Myocyte (in vitro differentiated cells): Measurements from ENCODE around the gene FARSB. TPM values are rescaled to one million over a fixed set of nuclear protein-coding genes. Genes with fewer than 3 reads are reported as not detected.

Experiments
- DNase-seq: peaks from one replicate; pipeline ENCODE4 v3.0.0-alpha.2; 2012; ENCODE audit warnings: low read depth
- total RNA-seq: library from RNA; depleted of rRNA; stranded (reverse); fragments of >200 nt; gene quantifications from 2 replicates; pipeline ENCODE4 v1.2.3, GENCODE V29; 2014

FARSB gene
- total RNA-seq, 1 donor from 2014 or later: 32.8 TPM

DNA sequence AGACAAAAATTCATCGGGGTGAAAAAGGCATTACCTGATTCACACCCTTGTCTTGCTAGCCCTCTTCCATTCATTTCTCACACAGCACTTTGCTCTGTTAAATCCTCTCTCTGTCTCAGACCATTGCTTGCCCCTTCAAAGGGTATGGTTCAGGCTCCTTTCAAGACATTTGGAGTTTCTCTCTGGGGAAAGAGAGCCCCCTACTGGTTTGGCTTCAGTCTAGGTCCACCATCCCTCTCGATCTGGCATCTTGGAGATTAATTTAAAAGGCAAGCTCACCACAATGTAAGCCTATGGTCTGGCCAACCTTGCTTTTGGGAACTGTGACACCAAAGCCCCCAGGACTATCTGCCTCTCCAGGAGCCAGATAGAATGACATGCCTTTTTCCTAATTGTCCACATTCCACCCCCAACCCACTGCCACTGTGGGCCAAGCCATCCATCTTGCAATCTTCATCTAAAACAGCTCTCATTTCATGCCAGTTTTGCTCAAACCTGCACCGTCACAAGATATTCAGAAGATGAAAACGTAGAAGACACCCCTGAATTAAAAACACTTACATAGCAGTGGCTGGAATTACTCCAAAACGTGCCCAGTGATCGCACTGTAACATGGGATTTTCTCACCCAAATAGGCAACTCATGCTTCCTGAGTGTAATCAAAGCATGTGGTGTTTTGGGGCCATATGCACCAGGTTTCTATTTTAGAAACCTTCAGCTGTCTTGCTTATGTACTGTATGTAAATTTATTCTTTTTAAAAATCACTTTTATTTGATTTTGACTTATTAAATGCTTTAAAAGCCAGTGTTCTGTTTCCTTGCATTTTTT, 93.9 kb downstream of the FARSB start:
- peak; percentile 78 for DNase-seq

DNA sequence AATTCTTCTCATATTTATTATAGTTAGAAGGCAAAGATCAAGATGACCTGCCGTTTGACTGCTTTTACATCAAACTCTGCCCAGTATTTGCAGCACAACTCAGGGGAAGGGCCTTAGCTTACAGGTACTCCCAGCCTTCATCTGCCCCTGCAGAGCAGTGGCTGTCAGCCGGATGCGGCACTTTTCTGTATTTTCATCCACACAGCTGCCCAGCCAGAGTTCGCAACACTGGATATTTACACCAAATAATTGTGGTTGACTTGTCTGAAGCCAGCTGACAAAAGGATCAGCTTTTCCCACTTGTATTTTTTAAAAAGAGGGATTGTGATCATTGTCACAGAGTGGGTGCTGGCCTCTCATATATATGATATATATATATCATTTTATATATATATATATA, 94.7 kb downstream of the FARSB start:
- DNase-seq: no peak

DNA sequence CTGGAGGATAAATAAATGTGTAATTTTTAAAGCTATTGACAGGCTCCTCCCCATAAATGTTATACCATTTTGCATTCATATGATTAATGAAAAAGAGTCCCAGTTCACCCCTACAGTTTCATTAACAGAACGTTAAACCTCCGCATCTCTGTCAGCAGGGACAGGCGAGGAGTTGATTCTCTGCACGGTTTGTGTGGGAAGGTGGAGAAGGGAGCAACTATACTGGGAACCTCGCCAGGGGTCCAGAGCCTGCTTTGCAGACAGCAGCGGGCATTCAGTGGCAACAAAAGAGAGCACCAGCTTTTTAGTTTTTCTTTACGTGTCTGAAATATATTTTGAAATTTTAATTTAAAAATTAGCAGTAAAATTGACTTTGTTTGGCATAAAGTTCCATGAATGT, 101.4 kb downstream of the FARSB start:
- no peak for DNase-seq

DNA sequence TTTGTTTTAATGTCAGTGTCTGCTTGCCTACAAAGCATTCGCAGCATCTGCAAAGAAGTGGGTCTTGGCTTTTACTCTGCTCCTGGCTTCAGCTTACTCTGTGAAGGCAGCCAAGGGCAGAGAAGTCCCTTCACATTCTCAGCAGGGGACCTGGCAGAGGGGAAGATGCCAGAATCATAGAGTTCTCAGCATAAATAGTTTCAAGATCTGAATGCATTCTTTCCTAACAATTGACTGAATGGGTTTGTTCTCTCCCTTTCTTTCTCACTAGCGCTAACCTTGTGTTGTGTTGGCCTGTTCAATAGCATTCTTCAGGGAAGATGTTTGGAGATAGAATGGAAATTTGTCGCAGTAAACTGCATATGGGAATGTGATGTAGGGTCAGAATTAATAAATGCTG, 106.9 kb downstream of the FARSB start:
- DNase-seq: no peak

DNA sequence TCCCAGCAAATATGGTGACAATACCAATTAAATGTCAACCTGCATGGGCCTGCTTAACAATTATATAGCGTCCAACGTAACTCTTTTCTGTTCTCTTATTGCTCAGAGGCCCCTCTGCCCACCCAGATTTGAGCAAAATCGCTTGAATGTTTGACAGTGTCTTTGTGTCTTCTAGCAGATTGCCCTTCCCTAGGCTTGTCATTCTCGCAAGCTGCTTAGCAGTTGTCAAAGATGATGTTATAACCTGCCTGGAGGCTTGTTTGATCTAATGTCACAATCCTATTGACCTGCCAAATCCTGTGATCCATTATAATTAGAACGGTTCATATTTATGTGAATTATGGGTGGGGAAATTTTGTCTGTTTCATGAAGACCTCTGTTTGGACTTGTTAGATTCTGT, 108.8 kb downstream of the FARSB start:
- no peak for DNase-seq

DNA sequence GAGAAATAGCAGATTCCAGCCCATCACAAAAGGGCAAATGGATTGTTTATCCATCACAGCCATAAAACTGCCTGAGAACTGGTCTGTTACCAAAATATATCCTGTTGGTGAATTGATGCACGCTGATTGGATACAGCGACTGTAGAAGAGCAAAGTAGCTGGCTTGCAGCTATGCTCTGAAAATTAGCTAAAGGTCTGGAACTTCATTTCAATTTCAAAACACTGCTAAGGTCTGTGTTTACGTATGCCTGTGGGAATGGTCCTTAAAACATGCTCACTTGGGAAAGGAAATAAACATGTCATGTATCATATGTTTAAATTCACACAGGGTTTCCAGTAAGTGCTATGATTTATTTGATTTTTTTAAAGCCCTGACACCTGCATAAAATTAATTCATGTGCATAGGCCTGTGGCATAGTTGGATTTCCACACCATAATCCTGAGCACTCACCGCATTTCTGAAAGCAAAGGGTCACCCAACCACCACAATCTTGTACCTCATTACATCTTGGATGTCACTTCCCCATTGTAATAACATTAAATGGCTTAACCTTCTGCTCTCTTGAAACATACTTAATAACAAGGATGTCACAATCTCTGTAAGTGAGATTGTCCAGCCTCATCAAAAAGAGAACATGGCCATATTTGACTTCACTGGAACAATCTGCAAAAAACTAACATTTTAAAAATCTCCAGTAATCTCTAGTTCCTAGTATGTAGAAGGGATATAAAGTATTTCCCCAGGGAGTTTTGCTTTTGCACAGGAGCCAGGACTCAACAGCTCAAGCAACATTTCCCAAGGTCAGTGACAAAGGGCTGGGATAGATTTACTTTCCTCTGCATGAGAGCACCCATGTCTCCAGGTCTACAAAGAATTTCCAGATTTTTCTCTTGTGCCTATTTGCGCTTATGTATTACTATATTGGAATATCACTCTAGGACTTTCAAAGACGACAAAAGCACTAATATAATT, 109.8 kb downstream of the FARSB start:
- DNase-seq: no peak

DNA sequence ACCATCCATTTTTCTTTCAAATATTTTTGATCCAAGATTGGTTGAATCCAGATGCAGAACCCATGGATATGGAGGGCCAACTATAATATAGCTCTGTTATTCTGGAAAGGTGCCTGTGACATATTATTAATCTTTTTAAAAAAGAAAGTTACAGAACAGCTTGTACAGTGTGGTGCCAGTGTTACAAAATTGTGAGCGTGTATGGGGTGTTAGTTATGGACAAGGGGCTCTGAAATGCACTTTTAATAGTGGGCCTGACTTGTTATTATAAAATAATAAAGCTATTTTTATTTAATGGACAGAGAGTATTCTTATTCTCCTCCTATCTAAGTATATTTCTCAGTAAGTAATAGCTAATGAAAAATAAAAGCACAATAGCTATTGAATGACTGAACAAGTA, 111.2 kb downstream of the FARSB start:
- no peak for DNase-seq

DNA sequence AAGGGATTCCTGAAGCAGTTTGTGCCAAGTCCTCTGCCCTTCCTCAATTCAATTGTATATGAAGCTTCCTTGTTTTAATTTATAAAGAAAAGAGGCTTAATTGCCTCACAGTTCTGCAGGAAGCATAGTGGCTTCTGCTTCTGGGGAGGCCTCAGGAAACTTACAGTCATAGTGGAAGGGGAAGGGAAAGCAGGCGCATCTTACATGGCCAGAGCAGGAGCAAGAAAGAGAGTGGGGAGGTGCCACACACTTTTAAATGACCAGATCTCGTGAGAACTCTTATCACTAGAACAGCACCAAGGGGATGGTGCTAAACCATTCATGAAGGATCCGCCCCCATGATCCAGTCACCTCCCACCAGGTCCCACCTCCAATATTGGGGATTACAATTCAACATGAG, 117.4 kb downstream of the FARSB start:
- DNase-seq: no peak

DNA sequence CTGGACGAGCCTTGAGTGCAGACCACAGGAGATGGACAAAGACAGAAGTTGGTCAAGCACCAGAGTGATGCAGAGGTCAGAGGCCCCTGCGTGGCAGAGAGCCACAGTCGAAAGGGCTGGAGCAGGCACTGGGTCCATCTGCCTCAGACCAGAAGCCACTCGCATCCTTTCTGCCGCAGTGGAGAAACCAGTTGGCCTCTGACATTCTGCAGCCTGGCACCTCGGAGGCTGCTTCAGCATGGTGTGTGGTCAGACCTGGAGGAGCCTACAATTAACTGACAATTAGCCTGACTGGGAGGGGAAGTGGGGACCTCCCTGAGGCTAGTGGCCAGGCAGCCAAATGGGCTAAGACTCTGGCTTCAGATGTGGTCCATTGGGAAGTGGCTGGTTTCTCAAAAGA, 120.4 kb downstream of the FARSB start:
- DNase-seq: no peak

DNA sequence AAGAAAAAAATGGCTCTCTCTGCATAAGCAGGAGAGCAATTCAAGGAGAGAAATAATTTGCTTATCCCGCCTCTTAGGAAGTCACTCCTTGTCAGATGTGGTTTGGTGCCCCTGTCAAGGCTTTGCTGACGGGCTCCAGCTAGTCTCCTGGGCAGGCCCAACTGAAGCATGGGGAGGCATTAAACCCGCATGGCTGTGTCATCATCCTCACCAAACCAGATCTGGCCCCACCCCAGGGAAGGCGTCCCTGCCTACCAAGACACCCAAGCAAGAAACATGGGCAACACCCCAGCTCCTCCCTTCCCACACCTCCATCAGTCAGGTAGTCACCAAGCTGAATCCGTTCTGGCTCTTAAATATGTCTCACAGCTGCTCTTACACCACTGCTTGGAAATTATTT, 123.6 kb downstream of the FARSB start:
- no peak for DNase-seq

DNA sequence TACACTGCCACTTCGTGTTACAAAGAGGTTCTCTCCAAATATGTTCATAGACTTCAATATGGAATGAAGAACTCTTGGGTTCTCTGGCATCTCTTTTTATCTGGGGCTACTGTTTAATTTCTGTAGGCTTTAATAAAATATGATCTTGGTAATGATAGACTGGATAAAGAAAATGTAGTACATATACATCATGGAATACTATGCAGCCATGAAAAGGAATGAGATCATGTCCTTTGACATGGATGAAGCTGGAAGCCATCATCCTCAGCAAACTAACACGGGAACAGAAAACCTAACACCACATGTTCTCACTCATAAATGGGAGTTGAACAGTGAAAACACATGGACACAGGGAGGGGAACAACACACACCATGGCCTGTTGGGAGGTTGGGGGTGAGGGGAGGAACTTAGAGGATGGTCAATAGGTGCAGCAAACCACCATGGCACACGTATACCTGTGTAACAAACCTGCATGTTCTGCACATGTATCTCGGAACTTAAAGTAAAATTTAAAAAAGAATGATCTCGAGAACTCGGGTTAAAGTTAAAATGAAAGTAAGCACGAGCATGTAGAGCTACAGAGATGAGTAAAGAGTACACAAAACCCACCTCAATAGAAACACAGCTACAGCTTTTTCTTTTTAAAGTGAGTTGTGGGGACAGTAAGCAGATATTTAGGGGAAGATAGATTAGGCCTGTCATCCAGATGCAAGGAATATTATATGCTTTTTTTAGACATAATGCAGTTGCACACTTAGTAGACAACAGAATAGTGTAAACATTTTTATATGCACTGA, 129.2 kb downstream of the FARSB start:
- DNase-seq: no peak

DNA sequence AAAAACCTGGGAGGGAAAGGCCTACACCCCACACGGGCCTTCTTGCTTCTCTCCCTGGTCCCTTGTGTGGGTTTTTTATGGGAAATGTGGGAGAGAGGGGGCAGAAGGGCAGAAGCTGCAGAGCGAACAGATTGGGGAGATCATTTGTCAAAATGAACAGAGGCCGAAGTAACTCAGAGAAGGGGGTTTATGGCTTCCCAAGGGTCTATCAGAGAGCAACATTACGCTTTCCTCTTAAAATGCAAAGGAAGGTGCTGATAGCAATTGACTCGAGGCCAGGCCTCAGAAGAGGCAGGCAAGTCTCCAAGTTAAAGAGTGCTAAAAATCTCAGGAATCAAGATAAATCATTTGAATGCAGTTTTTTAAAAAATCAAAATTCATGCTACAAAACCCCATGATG, 130.1 kb downstream of the FARSB start:
- no peak for DNase-seq

DNA sequence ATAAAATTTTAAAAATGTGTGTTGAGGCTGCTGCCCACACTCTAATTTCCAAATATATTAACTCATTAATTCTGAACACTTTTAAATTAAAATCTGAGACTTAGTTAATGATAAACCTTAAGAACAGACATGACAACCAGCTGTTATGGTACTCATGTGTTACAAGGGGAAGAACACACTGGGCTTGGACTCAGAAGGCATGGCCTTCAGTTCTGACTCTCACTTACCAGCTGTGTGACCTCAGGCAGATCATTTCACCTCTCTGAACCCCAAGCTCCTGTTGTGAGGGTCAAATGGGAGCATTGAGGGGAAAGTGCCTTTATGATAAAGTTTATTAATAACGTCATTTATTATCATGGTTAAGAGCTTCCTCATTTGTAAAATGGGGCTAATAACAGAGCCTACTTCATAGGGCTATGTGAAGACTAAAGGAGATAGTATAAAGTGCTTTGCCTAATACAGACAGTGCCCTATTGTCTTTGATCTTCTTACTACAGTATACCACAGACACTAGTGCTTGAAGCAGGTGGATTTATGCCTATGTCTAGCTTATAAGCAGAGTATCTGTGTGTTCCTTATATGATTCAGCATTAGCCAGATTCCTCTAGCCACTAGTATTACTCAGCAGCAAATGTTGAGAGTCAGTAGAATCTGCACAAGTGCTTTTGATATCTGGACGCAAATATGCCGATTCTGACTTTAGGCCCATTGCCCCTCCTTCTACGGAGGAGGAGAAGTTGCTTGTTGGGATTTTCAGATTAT, 131.9 kb downstream of the FARSB start:
- DNase-seq: no peak

DNA sequence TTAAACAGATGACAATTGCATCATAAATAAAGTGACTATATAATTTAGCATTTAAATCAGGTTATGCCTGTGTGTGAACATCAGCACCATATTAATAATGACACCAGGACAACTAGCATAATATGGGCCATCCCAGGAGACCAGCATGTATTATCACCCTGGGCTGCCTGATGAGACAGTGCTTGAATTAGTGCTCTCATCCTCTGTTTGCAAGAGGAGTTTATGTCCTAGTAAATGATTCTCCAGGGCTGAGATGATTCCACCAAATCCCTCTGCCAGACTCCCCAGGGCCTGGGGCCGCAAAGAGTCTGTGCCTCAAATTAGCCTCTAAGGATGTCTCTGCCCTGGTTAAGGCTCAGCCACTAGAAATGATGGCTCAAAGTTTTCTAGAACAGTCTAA, 133.8 kb downstream of the FARSB start:
- no peak for DNase-seq

DNA sequence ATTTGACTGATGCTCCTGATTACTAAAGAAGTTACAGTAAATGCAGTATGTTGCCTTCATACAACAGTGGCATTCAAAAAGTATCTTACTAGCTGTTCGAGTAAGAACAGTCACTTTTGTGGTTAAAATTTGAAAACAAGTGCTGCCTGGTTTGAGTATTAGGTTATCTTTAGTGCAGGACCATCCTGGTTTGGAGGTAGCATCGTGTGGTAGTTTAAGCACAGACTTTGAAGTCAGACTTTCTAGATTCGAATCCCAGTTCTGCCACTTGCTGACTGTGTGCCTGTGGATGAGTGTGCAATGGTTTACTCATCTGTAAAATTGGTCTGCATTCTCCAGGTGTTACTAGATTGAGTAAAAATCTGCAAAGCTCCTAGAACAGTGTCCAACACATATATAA, 134.8 kb downstream of the FARSB start:
- no peak for DNase-seq

Other genes starting within 250 kb of the FARSB start
- not detected in 2 replicates for gene SGPP2, start 231.5 kb downstream of the FARSB start, total RNA-seq
- gene MOGAT1, start 15.6 kb upstream of the FARSB start, total RNA-seq: not detected in 2 replicates
- gene ACSL3, start 204.9 kb upstream of the FARSB start, total RNA-seq: 373 and 499 TPM in 2 replicates